ENCODE data around the gene HIRA. TPM values are rescaled to one million over a fixed set of nuclear protein-coding genes. Genes with fewer than 3 reads are reported as not detected.

Gene HIRA
- total RNA-seq, 1 experiment from 2014 or later: 24.3 TPM

DNA sequence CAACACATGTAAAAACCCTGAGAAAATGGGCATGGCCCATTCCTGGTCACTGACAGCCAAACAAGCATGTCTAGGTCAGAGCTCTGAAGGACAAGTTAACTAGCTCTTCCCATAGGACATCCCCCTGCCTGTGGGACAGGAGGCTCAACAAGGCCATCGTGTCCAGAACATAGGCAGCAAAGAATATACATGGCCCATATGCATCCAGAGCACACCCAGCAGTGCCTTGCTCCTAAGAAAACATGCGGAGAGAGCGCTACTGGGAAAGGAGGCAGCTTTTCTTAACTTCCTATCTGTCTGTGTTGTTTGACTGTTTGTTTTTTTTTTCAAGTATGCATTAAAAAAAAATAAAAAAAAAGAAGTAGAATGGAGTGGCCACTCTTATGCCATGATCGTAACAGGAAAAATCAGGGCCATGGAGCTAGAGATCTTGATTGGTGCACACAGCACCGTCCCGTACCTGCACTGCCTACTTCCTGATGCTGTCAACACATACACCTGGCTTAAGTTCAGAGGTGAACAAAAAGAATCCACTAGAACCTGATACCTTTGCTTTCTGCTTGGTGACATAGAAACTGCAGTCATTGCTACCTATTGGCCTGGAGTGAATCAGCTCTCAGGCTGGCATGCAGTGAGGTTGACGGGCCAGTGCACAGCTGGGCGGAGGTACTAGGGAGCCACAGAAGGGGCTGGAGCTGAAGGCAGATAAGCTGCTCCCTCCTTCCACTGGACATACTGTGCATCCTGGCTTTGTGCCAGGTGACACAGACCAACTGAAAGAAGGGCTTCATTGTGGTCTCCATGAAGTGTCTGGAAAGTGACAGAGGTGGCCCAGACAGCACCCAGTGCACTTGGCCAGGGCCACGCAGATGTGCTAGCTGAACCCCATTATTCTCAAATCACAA is 35.6 kb upstream of the HIRA start:
- ChIA-PET POLR2A (interaction anchor here (0.7 to 2.9 kb wide), 3 partner anchors 10 to 35 kb away, joined by 3 to 10 read pairs (median 4); partner anchors contain the start of genes HIRA and MRPL40), CTCF (interaction anchor here (0.6 kb wide), 1 partner anchor 243 kb away, joined by 3 read pairs; no protein-coding TSS in a partner anchor)
- no peaks in the 10 kb centered on the region for H3K27me3 Mint-ChIP-seq (ENCODE audit: insufficient read depth, unreplicated experiment)
- intact Hi-C loops (cut with micrococcal nuclease): no loop called here
- no TSS peak for BruUV-seq (replicated peaks)
- H3K9me3 Mint-ChIP-seq (ENCODE audit: unreplicated experiment): no peaks in the 10 kb centered on the region
- peaks cover 76% of the 10 kb centered on the region for H3K36me3 Mint-ChIP-seq (ENCODE audit: insufficient read depth, unreplicated experiment)
- no peak overlapping the region for H3K27ac Mint-ChIP-seq (ENCODE audit: low read depth, unreplicated experiment)
- no peaks in the 10 kb centered on the region for H3K4me1 Mint-ChIP-seq (ENCODE audit: insufficient read depth, unreplicated experiment)
- TF ChIP-seq, protein P1, sequence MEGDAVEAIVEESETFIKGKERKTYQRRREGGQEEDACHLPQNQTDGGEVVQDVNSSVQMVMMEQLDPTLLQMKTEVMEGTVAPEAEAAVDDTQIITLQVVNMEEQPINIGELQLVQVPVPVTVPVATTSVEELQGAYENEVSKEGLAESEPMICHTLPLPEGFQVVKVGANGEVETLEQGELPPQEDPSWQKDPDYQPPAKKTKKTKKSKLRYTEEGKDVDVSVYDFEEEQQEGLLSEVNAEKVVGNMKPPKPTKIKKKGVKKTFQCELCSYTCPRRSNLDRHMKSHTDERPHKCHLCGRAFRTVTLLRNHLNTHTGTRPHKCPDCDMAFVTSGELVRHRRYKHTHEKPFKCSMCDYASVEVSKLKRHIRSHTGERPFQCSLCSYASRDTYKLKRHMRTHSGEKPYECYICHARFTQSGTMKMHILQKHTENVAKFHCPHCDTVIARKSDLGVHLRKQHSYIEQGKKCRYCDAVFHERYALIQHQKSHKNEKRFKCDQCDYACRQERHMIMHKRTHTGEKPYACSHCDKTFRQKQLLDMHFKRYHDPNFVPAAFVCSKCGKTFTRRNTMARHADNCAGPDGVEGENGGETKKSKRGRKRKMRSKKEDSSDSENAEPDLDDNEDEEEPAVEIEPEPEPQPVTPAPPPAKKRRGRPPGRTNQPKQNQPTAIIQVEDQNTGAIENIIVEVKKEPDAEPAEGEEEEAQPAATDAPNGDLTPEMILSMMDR (IDR thresholded peaks at IDR 0.05; ENCODE audit: unreplicated experiment): no peak
- no peak for DNase-seq (ENCODE audit: unreplicated experiment)
- no peak overlapping the region for H3K4me3 Mint-ChIP-seq (ENCODE audit: unreplicated experiment)

DNA sequence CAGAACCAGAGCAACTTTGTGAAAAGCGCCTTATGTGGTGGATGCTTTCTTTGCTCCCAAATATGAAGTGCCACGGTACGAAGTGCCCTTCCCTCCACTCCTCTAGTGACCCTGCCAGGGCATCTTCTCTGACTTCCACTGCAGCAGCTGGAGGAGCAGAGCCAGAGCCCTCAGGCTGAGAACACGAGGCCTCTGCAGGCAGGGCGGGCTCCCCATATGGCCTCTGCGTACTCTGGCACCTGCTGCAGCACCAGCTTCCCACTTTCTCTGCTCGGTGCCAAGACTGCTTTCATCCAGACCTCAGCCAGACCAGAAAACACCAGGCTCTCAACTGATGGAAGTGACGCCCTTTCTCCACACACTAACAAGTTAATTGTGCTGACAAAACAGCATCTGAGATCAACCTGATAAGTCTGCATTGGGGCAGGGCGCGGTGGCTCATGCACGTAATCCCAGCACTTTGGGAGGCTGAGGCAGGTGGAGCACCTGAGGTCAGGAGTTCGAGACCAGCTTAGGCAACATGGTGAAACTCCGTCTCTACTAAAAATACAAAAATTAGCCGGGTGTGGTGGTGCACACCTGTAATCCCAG is 34.7 kb upstream of the HIRA start:
- BruUV-seq (replicated peaks): no TSS peak
- TF ChIP-seq, protein P1 (IDR thresholded peaks at IDR 0.05; ENCODE audit: unreplicated experiment): no peak
- intact Hi-C loops (cut with micrococcal nuclease): no loop called here
- ChIA-PET CTCF (no interaction called here), POLR2A (interaction anchor here (0.7 to 2.9 kb wide), 5 partner anchors 8 to 34 kb away, joined by 3 to 10 read pairs (median 3); partner anchors contain the start of genes HIRA and MRPL40)
- Mint-ChIP-seq H3K4me1 (ENCODE audit: insufficient read depth, unreplicated experiment) (no peaks in the 10 kb centered on the region), H3K27me3 (ENCODE audit: insufficient read depth, unreplicated experiment) (no peaks in the 10 kb centered on the region), H3K9me3 (ENCODE audit: unreplicated experiment) (no peaks in the 10 kb centered on the region), H3K36me3 (ENCODE audit: insufficient read depth, unreplicated experiment) (peaks cover 72% of the 10 kb centered on the region), H3K27ac (ENCODE audit: low read depth, unreplicated experiment) (no peak overlapping the region), H3K4me3 (ENCODE audit: unreplicated experiment) (no peak overlapping the region)
- DNase-seq (ENCODE audit: unreplicated experiment): no peak

DNA sequence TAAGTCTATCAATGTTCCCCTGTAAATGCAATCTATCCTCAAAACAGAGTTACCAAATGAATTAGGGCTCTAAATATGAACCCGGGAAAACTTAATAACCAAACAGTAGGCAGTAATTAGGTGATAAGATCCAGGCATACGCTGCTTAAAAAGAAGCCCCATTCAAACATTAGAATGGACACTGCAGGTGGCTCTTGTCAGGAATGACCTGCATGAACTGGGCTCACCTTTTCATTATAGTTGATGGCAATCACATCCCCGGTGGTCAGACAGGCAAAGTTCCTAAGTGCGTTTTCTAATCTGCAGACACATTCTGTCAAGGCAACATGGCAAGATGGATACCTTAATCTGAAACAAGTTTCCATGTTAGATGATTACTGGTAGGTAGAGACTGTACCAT is 33.4 kb upstream of the HIRA start:
- H3K4me3 Mint-ChIP-seq (ENCODE audit: unreplicated experiment): no peak overlapping the region
- no peaks in the 10 kb centered on the region for H3K27me3 Mint-ChIP-seq (ENCODE audit: insufficient read depth, unreplicated experiment)
- TF ChIP-seq, protein P1 (IDR thresholded peaks at IDR 0.05; ENCODE audit: unreplicated experiment): no peak
- ChIA-PET CTCF (interaction anchor here (0.6 to 1.2 kb wide), 4 partner anchors 13 to 268 kb away, joined by 3 read pairs; no protein-coding TSS in a partner anchor), POLR2A (interaction anchor here (1.0 to 1.9 kb wide), 2 partner anchors 12 to 33 kb away, joined by 3 to 4 read pairs; partner anchors contain the start of gene MRPL40)
- peaks cover 71% of the 10 kb centered on the region for H3K36me3 Mint-ChIP-seq (ENCODE audit: insufficient read depth, unreplicated experiment)
- no peaks in the 10 kb centered on the region for H3K9me3 Mint-ChIP-seq (ENCODE audit: unreplicated experiment)
- no peaks in the 10 kb centered on the region for H3K4me1 Mint-ChIP-seq (ENCODE audit: insufficient read depth, unreplicated experiment)
- intact Hi-C loops (cut with micrococcal nuclease): no loop called here
- no peak overlapping the region for H3K27ac Mint-ChIP-seq (ENCODE audit: low read depth, unreplicated experiment)
- BruUV-seq (replicated peaks): no TSS peak
- DNase-seq (ENCODE audit: unreplicated experiment): no peak

DNA sequence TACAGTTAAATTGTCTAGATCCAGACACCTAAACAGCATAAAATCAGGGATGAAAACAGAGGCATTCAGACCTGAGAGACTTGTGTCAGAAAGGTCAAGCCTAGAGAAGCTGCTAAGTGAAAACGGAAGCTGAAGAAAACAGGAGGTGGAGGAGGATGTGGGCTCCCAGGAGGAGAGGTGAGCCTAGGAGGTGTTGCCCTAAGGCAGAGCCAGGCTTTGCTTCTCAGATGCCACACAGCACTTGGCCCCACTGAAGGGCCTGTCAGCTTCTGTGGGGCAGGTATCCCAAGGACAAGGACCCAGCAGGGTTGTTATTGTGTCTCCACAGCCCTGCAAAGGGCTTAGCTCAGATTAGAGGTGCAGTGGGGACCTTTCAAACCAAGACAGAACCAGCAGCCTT is 33.0 kb upstream of the HIRA start:
- no peak overlapping the region for H3K4me3 Mint-ChIP-seq (ENCODE audit: unreplicated experiment)
- no peaks in the 10 kb centered on the region for H3K27me3 Mint-ChIP-seq (ENCODE audit: insufficient read depth, unreplicated experiment)
- H3K36me3 Mint-ChIP-seq (ENCODE audit: insufficient read depth, unreplicated experiment): peaks cover 71% of the 10 kb centered on the region
- no peaks in the 10 kb centered on the region for H3K9me3 Mint-ChIP-seq (ENCODE audit: unreplicated experiment)
- no TSS peak for BruUV-seq (replicated peaks)
- ChIA-PET CTCF (interaction anchor here (0.6 to 1.2 kb wide), 3 partner anchors 14 to 267 kb away, joined by 3 read pairs; no protein-coding TSS in a partner anchor), POLR2A (interaction anchor here (0.8 to 1.9 kb wide), 3 partner anchors 12 to 15 kb away, joined by 3 to 4 read pairs (median 3); partner anchors contain the start of gene CDC45)
- no peak for DNase-seq (ENCODE audit: unreplicated experiment)
- H3K27ac Mint-ChIP-seq (ENCODE audit: low read depth, unreplicated experiment): no peak overlapping the region
- intact Hi-C loops (cut with micrococcal nuclease): no loop called here
- TF ChIP-seq, protein P1 (IDR thresholded peaks at IDR 0.05; ENCODE audit: unreplicated experiment): no peak
- no peaks in the 10 kb centered on the region for H3K4me1 Mint-ChIP-seq (ENCODE audit: insufficient read depth, unreplicated experiment)

All from MCF 10A (cell line).